Measurements from ENCODE around the gene AGMAT.

The AGMAT gene

GRCh38 chr1:15584489-15585363 lies at the start of gene AGMAT:
TSS of gene AGMAT (minus strand) at chr1:15585051. CDS start at chr1:15584967, 84 bp downstream.
- DNase-seq (ENCODE audit: low read depth in 1 of 2, low spot score in 1 of 2) = peak; percentile 18 to 41

- no peak for DNase-seq (ENCODE audit: low read depth in 1 of 2, low spot score in 1 of 2)
Observed at GRCh38 chr1:15633756-15634420, 49.0 kb upstream of the AGMAT start.

- no peak for DNase-seq (ENCODE audit: low read depth in 1 of 2, low spot score in 1 of 2)
Observed at GRCh38 chr1:15628003-15628402, 43.2 kb upstream of the AGMAT start.

GRCh38 chr1:15627343-15627988 lies 42.6 kb upstream of the AGMAT start:
- no peak for DNase-seq (ENCODE audit: low read depth in 1 of 2, low spot score in 1 of 2)

GRCh38 chr1:15626269-15626950 lies 41.6 kb upstream of the AGMAT start:
- no peak for DNase-seq (ENCODE audit: low read depth in 1 of 2, low spot score in 1 of 2)

- DNase-seq (ENCODE audit: low read depth in 1 of 2, low spot score in 1 of 2) = no peak
Observed at GRCh38 chr1:15625056-15625917, 40.4 kb upstream of the AGMAT start.

- DNase-seq (ENCODE audit: low read depth in 1 of 2, low spot score in 1 of 2) = no peak
Observed at GRCh38 chr1:15624133-15624714, 39.4 kb upstream of the AGMAT start.

GRCh38 chr1:15623435-15623834 lies 38.6 kb upstream of the AGMAT start:
- no peak for DNase-seq (ENCODE audit: low read depth in 1 of 2, low spot score in 1 of 2)

GRCh38 chr1:15622712-15623373 lies 38.0 kb upstream of the AGMAT start:
- no peak for DNase-seq (ENCODE audit: low read depth in 1 of 2, low spot score in 1 of 2)

GRCh38 chr1:15621975-15622374 lies 37.1 kb upstream of the AGMAT start:
- no peak for DNase-seq (ENCODE audit: low read depth in 1 of 2, low spot score in 1 of 2)

- DNase-seq (ENCODE audit: low read depth in 1 of 2, low spot score in 1 of 2) = no peak
Observed at GRCh38 chr1:15620902-15621682, 36.2 kb upstream of the AGMAT start.

- no peak for DNase-seq (ENCODE audit: low read depth in 1 of 2, low spot score in 1 of 2)
Observed at GRCh38 chr1:15620155-15620545, 35.3 kb upstream of the AGMAT start.

GRCh38 chr1:15618655-15619525 lies 34.0 kb upstream of the AGMAT start:
- no peak for DNase-seq (ENCODE audit: low read depth in 1 of 2, low spot score in 1 of 2)

- no peak for DNase-seq (ENCODE audit: low read depth in 1 of 2, low spot score in 1 of 2)
Observed at GRCh38 chr1:15618077-15618654, 33.3 kb upstream of the AGMAT start.

- peak; percentile 84 to 92 for DNase-seq (ENCODE audit: low read depth in 1 of 2, low spot score in 1 of 2)
Observed at GRCh38 chr1:15617173-15618076, 32.6 kb upstream of the AGMAT start, which contains the start of gene DDI2. TSS of gene DDI2 (plus strand) at chr1:15617458. CDS start at chr1:15617671, 213 bp downstream.

Measured in activated T-helper 1 cell treated with anti-CD3 and anti-CD28 coated beads, Interleukin-2, amount 50 U/mL, for 16 hours (primary cell).